HEK293 (cell line): ENCODE measurements around the gene ASXL1.

Experiments
- CTCF ChIP-seq: fragments of 450-650 bp; formaldehyde crosslinking; IDR thresholded peaks from 2 replicates; pipeline ENCODE4 v1.5.1; 2016; ENCODE audit warnings: missing biosample characterization, missing genetic modification characterization
- PATZ1 ChIP-seq: fragments of 450-650 bp; formaldehyde crosslinking; IDR thresholded peaks from 2 replicates; pipeline ENCODE4 v1.5.1; 2016; ENCODE audit warnings: missing biosample characterization, missing genetic modification characterization
- ZNF449 ChIP-seq: fragments of 450-650 bp; formaldehyde crosslinking; IDR thresholded peaks from 2 replicates; pipeline ENCODE4 v1.5.1; 2017; ENCODE audit warnings: missing biosample characterization, mild to moderate bottlenecking, missing genetic modification characterization, moderate library complexity

GRCh38 chr20:32339116-32339515 is 19.0 kb upstream of the ASXL1 start:
- TF ChIP-seq CTCF (tag by site-specific recombination) (no peak), ZNF449 (tag by site-specific recombination) (no peak), PATZ1 (tag by site-specific recombination) (no peak)
